Measurements from ENCODE around the gene CRYZL1. TPM values are rescaled to one million over a fixed set of nuclear protein-coding genes. Genes with fewer than 3 reads are reported as not detected.
"Not testable (repeated sequence)": the region's sequence is repeated elsewhere in the genome, so short reads cannot be mapped to it uniquely, and the experiment has no call there.

Gene CRYZL1
- total RNA-seq, 1 experiment from 2014 or later = 17.7 TPM

GRCh38 chr21:33640697-33641351 lies 717 bp downstream of the CRYZL1 start:
- peak; percentile 14 for DNase-seq (ENCODE audit: low read depth)

DNA sequence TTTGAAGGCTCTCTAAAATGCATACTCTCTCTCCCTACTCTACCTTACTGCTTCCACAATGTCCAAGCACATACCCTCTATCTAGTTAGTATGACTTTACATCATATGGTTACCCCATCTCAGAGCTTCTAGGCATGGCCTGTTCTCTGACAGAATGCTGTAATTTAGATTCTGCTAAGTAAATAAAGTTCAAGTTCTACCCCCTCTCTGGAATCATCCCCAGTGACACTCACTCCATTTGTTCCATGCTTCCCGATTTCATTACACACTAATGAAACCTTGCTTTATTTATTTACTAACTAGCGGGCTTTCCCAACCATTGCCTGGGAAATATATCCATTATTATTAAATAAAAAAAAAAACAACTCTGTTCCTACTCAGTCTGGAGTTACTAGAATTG lies 7.3 kb downstream of the CRYZL1 start:
- DNase-seq (ENCODE audit: low read depth) = no peak

DNA sequence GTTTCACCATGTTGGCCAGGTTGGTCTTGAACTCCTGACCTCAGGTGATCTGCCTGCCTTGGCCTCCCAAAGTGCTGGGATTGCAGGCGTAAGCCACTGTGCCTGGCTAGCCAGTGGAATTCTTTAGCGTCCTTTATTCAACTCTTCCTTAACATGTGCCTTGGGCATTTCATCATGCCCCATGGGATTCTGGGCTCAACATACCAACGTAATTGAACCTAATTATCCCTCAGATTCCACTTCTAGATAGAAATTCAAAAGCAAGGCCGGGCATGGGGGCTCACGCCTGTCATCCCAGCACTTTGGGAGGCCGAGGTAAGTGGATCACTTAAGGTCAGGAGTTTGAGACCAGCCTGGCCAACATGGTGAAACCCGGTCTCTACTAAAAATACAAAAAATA lies 15.4 kb downstream of the CRYZL1 start:
- not testable (repeated sequence) for DNase-seq (ENCODE audit: low read depth)

- DNase-seq (ENCODE audit: low read depth) = no peak
Observed at GRCh38 chr21:33622253-33622652, 19.3 kb downstream of the CRYZL1 start.

- DNase-seq (ENCODE audit: low read depth) = no peak
Observed at GRCh38 chr21:33619726-33620125, 21.8 kb downstream of the CRYZL1 start.

- no peak for DNase-seq (ENCODE audit: low read depth)
Observed at GRCh38 chr21:33618407-33618806, 23.1 kb downstream of the CRYZL1 start.

DNA sequence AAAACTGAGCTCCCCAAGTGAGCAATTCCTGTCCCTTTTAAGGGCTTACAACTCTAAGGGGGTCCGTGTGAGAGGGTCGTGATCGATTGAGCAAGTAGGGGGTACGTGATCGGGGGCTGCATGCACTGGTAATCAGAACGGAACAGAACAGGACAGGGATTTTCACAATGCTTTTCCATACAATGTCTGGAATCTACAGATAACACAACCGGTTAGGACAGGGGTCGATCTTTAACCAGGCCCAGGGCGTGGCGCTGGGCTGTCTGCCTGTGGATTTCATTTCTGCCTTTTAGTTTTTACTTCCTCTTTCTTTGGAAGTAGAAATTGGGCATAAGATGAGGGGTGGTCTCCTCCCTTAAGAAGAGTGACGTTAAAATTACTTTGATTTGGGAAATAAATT lies 24.0 kb downstream of the CRYZL1 start:
- DNase-seq (ENCODE audit: low read depth) = not testable (repeated sequence)

DNA sequence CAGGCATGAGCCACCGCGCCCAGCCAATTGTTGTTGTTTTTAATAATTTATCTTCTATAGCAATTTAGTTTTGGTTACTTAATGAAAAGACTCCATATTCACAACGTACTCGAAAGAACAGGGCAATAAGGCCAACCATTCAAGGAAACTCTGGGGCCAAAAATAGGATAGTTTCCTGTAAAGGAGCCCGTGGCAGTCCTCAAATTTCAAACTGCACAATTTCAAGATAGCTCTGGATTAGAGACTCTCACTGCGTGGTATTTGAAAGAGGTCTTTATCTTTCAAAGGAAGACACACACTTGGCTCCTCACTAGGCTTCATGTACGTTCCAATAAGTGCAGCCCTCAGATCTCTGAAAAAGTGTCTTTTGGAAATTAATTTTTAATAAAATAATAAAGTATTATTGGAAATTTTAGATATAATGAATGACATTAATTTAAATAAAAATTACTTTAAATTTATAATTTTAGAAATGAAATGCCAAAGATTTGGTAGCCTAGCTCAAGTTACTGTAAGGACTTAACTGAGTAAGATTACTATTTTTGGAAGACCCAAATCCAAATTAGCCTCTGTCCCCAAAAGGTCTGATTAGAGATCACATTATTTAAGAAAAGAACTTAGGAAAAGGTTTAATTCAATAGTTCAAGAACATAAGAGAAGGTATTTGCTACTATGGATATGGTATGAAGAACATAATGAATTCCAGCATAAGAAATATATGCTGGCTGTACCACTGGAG lies 30.4 kb downstream of the CRYZL1 start:
- DNase-seq (ENCODE audit: low read depth) = no peak

GRCh38 chr21:33608559-33608958 lies 33.0 kb downstream of the CRYZL1 start:
- no peak for DNase-seq (ENCODE audit: low read depth)

- DNase-seq (ENCODE audit: low read depth) = no peak
Observed at GRCh38 chr21:33598051-33598450, 43.5 kb downstream of the CRYZL1 start.

DNA sequence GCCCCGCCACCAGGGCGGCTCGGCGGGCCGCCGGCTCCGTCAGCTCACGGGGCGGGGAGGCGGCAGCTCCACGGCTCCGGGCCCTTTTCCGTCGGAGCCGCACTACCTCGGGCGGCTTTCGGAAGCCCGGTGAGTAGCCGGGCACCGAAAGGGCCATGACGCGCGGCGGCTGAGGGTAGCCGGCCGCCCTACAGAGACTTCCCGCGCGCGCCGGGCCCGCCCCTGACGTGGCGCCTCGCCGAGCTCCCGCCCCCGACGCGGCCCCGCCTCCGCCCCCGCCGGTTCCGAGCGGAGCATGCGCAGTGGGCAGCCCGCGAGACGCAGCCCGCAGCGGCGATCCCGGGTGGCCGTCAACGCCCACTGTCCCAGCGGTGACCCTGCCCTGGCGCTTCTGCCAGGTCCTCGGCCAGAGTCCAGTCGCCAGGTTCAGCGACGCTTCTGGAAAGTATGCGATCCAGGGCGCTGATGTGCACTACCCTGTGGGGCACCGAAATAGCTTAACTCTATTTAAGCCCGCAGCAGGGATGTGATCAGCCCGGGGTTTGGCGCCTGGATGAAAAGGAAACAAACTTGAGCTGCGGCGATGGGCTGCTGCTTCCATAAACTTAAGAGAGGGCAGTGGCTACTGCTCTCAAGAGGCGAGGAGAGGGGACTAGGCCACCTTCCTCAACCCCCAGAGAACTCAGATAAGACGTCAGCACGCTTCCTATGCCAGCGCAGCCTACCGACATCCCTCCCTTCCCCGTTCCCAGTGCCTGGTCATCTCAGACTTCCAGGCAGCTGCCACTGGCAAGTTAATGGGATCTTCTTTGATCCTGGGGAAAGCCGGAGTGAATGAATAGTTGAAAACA lies 52.8 kb downstream of the CRYZL1 start, which contains the start of gene DONSON:
TSS of gene DONSON (minus strand) at position 200 of the 851 bp plus-strand sequence. CDS start at position 157, 43 bp downstream.
- DNase-seq (ENCODE audit: low read depth) = peak; percentile 79

DNA sequence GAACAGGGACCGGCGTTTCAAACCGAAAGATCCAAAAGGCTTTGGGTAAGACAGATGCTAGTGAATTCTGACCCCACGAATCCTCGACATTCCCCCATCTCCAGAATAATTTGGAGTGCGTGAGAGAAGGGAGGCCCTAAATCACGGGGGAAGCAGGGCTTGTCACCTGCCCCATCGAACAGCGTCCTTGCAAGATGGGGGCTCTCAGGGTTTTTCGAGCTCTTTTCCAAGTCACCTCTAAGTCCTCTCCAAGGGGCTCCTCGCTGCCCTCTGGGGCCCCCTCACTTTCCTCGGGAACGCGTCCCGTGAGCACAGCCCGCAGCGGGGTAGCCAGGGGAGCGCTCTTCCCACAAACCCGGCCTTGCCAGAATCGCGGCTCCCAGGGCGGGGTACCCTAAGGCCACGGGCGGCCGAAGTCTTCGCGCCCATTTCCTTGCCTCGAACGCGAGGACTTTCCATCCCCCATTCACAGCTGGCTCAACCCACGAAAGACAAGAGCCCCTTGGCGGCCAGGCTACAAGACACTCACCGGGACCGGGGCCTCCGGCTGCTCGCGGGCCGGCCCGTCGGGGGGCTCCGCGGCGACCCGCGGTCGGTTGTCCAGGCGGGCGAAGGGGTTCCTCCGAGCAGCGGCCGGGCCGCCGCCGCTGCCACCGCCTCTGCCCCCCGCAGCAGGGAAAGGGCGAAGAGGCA lies 53.6 kb downstream of the CRYZL1 start:
- peak; percentile 40 for DNase-seq (ENCODE audit: low read depth)

DNA sequence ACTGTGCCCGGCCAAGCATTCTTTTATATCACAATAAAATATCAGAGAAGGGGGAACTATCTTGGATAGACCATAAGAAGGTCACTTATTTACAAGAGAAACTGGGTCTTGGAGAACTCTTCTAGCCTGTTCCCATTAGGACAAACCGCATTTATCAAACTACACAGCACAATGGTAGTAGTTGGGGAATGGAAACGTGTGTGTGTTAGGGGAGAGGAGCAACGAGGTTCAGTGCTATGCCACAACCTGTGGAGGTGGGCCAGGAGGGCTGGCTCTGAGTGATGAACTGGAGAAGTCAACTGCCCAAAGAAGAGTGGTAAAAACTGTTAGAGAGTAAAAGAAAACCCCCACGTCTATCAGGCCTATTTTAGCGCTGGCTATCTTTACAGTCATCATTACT lies 54.6 kb downstream of the CRYZL1 start:
- no peak for DNase-seq (ENCODE audit: low read depth)

- no peak for DNase-seq (ENCODE audit: low read depth)
Observed at GRCh38 chr21:33584455-33584854, 57.1 kb downstream of the CRYZL1 start.

DNA sequence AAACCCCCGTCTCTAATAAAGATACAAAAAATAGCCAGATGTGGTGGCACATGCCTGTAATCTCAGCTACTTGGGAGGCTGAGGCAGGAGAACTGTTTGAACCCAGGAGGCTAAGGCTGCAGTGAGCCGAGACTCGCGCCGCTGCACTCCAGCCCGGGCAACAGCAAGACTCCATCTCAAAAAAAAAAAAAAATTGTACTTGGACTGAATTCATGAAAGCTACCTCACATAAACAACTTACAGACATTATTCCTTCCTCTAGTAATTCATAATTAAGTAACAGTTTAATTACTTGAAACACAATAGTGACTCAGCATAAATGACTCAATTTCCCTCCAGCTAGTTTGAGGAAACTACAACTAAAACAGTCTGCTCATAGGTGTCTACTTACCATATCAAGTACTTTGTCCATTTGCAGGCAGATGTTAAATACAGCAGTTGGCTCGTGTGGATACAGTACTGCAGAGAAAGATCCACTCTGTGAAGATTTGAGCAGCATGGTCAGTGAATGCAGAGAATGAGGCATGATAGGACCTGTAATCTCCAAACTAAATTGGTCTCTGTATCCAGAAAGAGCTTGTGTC lies 62.5 kb downstream of the CRYZL1 start:
- peak; percentile 14 for DNase-seq (ENCODE audit: low read depth)

GRCh38 chr21:33578214-33578613 lies 63.3 kb downstream of the CRYZL1 start:
- DNase-seq (ENCODE audit: low read depth) = peak; percentile 30

- not testable (repeated sequence) for DNase-seq (ENCODE audit: low read depth)
Observed at GRCh38 chr21:33576741-33577141, 64.8 kb downstream of the CRYZL1 start.

GRCh38 chr21:33572350-33572749 lies 69.2 kb downstream of the CRYZL1 start:
- DNase-seq (ENCODE audit: low read depth) = no peak

- no peak for DNase-seq (ENCODE audit: low read depth)
Observed at GRCh38 chr21:33569991-33570390, 71.5 kb downstream of the CRYZL1 start.

GRCh38 chr21:33568448-33568847 lies 73.1 kb downstream of the CRYZL1 start:
- DNase-seq (ENCODE audit: low read depth) = no peak

DNA sequence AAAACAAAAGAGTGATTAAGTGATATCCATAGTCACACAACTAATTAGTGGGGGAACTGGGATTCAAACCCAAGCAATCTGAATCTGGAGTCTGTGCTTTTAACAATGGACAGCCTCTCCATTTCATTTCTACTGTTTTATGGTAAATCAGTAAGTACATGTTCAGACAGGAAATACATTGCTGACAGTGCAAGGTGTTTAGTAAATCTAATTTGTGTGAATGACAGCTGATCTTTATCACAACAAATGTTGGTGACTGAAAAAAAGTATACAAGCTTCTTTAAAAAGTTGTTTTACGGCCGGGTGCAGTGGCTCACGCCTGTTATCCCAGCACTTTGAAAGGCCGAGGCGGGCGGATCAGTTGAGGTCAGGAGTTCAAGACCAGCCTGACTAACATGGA lies 73.6 kb downstream of the CRYZL1 start:
- no peak for DNase-seq (ENCODE audit: low read depth)
